C4-2B (cell line): ENCODE data around the gene SLCO4A1.

Experiments
- H3K27ac ChIP-seq: fragments of 450-650 bp; 2 replicates; pipeline ENCODE4 v1.5.1; 2017
- ZFX ChIP-seq: fragments of 450-650 bp; IDR thresholded peaks from 2 replicates; pipeline ENCODE4 v1.6.1; 2017
- TF ChIP-seq, protein P1 (sequence below): fragments of 450-650 bp; conservative IDR thresholded peaks from 2 replicates; pipeline ENCODE4 v1.5.1; 2017; ENCODE audit warnings: mild to moderate bottlenecking

SLCO4A1 gene

GRCh38 chr20:62642051-62642665, at the start of gene SLCO4A1:
SLCO4A1 (plus strand) TSS chr20:62642503; CDS start chr20:62656455, 13,952 bp downstream.
- H3K27ac ChIP-seq, result peak within 1 kb of the TSS; percentile 89
- TF ChIP-seq ZFX, result no peak
- TF ChIP-seq, protein P1, sequence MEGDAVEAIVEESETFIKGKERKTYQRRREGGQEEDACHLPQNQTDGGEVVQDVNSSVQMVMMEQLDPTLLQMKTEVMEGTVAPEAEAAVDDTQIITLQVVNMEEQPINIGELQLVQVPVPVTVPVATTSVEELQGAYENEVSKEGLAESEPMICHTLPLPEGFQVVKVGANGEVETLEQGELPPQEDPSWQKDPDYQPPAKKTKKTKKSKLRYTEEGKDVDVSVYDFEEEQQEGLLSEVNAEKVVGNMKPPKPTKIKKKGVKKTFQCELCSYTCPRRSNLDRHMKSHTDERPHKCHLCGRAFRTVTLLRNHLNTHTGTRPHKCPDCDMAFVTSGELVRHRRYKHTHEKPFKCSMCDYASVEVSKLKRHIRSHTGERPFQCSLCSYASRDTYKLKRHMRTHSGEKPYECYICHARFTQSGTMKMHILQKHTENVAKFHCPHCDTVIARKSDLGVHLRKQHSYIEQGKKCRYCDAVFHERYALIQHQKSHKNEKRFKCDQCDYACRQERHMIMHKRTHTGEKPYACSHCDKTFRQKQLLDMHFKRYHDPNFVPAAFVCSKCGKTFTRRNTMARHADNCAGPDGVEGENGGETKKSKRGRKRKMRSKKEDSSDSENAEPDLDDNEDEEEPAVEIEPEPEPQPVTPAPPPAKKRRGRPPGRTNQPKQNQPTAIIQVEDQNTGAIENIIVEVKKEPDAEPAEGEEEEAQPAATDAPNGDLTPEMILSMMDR, result no peak

- H3K27ac ChIP-seq, result no peak overlapping the region
- TF ChIP-seq ZFX, result no peak
- TF ChIP-seq, protein P1, result no peak
Measured at GRCh38 chr20:62592506-62593177, 49.7 kb upstream of the SLCO4A1 start.

- TF ChIP-seq ZFX, result no peak
- TF ChIP-seq, protein P1, result no peak
- no peak overlapping the region for H3K27ac ChIP-seq
Measured at GRCh38 chr20:62593616-62594015, 48.7 kb upstream of the SLCO4A1 start.

GRCh38 chr20:62595069-62595468, 47.2 kb upstream of the SLCO4A1 start:
- H3K27ac ChIP-seq, result no peak overlapping the region
- TF ChIP-seq, protein P1, result no peak
- TF ChIP-seq ZFX, result no peak

- H3K27ac ChIP-seq, result no peak overlapping the region
- no peak for TF ChIP-seq ZFX
- TF ChIP-seq, protein P1, result no peak
Measured at GRCh38 chr20:62595491-62595890, 46.8 kb upstream of the SLCO4A1 start.

GRCh38 chr20:62596486-62596885, 45.8 kb upstream of the SLCO4A1 start:
- no peak for TF ChIP-seq ZFX
- TF ChIP-seq, protein P1, result no peak
- H3K27ac ChIP-seq, result no peak overlapping the region

- no peak overlapping the region for H3K27ac ChIP-seq
- no peak for TF ChIP-seq ZFX
- TF ChIP-seq, protein P1, result no peak
Measured at GRCh38 chr20:62596921-62597320, 45.4 kb upstream of the SLCO4A1 start.
